Spleen (tissue), 11 donors: ENCODE measurements around the gene ITPR1. TPM values are rescaled to one million over a fixed set of nuclear protein-coding genes. Genes with fewer than 3 reads are reported as not detected.

ENCODE experiments used
- DNase-seq: peaks from one replicate; pipeline ENCODE4 v3.0.0-alpha.2; 2020
- H3K27ac ChIP-seq, 8 donors: fragments of 200-600 bp; sonication (generic) in 7 of 8; 1 replicate in 4 of 8; 2 replicates in 4 of 8; pipeline versions ENCODE4 v1.5.0 to v1.8.0; 2016 to 2021; ENCODE audit warnings: inconsistent platforms in 4 of 8, mild to moderate bottlenecking in 4 of 8, moderate library complexity in 1 of 8
- H3K27me3 ChIP-seq, 7 donors: fragments of 200-600 bp; sonication (generic) in 6 of 7; replicated peaks in 1 of 7; 1 replicate in 4 of 7; 2 replicates in 3 of 7; pipeline versions ENCODE4 v1.5.0 to v1.8.0; 2016 to 2021; ENCODE audit warnings: inconsistent platforms in 3 of 7, mild to moderate bottlenecking in 1 of 7
- H3K36me3 ChIP-seq, 6 donors: fragments of 200-600 bp; sonication (generic) in 5 of 6; 1 replicate in 4 of 6; 2 replicates in 2 of 6; pipeline versions ENCODE4 v1.5.0 to v1.8.0; 2016 to 2021; ENCODE audit warnings: inconsistent platforms in 2 of 6
- H3K4me1 ChIP-seq, 6 donors: fragments of 200-600 bp; sonication (generic) in 5 of 6; 1 replicate in 3 of 6; 2 replicates in 3 of 6; pipeline versions ENCODE4 v1.5.0 to v1.8.0; 2016 to 2021; ENCODE audit warnings: inconsistent platforms in 3 of 6
- H3K4me3 ChIP-seq, 8 donors: fragments of 200-600 bp; sonication (generic) in 7 of 8; 1 replicate in 4 of 8; 2 replicates in 4 of 8; pipeline versions ENCODE4 v1.5.0 to v1.8.0; 2016 to 2021; ENCODE audit warnings: inconsistent platforms in 4 of 8, mild to moderate bottlenecking in 4 of 8, moderate library complexity in 2 of 8
- H3K9me3 ChIP-seq, 8 donors: fragments of 200-600 bp; sonication (generic) in 7 of 8; 1 replicate in 4 of 8; 2 replicates in 4 of 8; pipeline versions ENCODE4 v1.5.0 to v1.8.0; 2016 to 2021; ENCODE audit warnings: inconsistent platforms in 4 of 8
- POLR2A ChIP-seq, 3 donors: fragments of 450-650 bp; IDR thresholded peaks; one replicate each; pipeline ENCODE4 v1.5.1; 2017; ENCODE audit warnings: antibody characterized with exemption in 3 of 3, mild to moderate bottlenecking in 1 of 3
- POLR2AphosphoS5 ChIP-seq, 3 donors: sonication (generic); formaldehyde crosslinking; IDR thresholded peaks; one replicate each; pipeline ENCODE4 v1.5.1; 2017; ENCODE audit warnings: antibody characterized with exemption in 3 of 3
- WGBS, 5 donors: extraction: QIAGEN DNeasy Blood & Tissue Kit in 3 of 5; methylation state at CpG; one replicate each; pipeline versions ENCODE4 v1.1.5 to v1.1.7; 2013 to 2018; 5-methylcytosine and 5-hydroxymethylcytosine counted together
- intact Hi-C: fragments of 100-400 bp; cut with DNase I; formaldehyde crosslinking; loops from one replicate; pipeline ENCODE4 v1.15.0; 2023; ENCODE audit warnings: low total_unique reads
- polyA plus RNA-seq, 3 donors: library from polyadenylated mRNA; stranded (reverse); fragments of 200-250 nt; gene quantifications; one replicate each; pipeline ENCODE4 v1.2.1, GENCODE V29; 2013
- total RNA-seq, 7 donors: library from RNA; depleted of rRNA in 3 of 7; stranded (reverse); fragments of >200 nt in 3 of 7; fragmentation: NEBNext Ultra II Directional in 4 of 7; extraction: Animal tissue kit (Norgen Biotek cat#: 25700) in 4 of 7; gene quantifications; one replicate each; pipeline versions ENCODE4 v1.1.0 to v1.2.1, GENCODE V29; 2016 to 2021
- TF ChIP-seq, protein P1 (sequence below), 11 experiments: fragments of 200-600 bp in 7 of 11; fragments of 450-650 bp in 4 of 11; sonication (generic) in 4 of 11; IDR thresholded peaks in 8 of 11; conservative IDR thresholded peaks in 3 of 11; 1 replicate in 7 of 11; 2 replicates in 4 of 11; pipeline versions ENCODE4 v1.4.0 to v1.8.0; 2016 to 2021; ENCODE audit warnings: antibody characterized with exemption in 11 of 11, inconsistent platforms in 4 of 11, mild to moderate bottlenecking in 1 of 11
- donor health status: healthy with polysubstance abuse.
- donor health status: DM: no; HTN: no; CAD: no; lungs with moderate emphysema.
- donor health status: DM: no; HTN: no; CAD: no.
- donor health status: Bipolar disorder and iron deficiency.
- donor health status: healthy.
- donor health status: DM: no; HTN: no; CAD: no.
- donor health status: DM: yes; HTN: yes; CAD: no.

Gene ITPR1
- total and polyA plus RNA-seq, 10 donors: 17.5 to 194 (median 129) TPM

GRCh38 chr3:4885316-4885715, 392.2 kb downstream of the ITPR1 start:
- DNase-seq: no peak
- TF ChIP-seq, protein P1, sequence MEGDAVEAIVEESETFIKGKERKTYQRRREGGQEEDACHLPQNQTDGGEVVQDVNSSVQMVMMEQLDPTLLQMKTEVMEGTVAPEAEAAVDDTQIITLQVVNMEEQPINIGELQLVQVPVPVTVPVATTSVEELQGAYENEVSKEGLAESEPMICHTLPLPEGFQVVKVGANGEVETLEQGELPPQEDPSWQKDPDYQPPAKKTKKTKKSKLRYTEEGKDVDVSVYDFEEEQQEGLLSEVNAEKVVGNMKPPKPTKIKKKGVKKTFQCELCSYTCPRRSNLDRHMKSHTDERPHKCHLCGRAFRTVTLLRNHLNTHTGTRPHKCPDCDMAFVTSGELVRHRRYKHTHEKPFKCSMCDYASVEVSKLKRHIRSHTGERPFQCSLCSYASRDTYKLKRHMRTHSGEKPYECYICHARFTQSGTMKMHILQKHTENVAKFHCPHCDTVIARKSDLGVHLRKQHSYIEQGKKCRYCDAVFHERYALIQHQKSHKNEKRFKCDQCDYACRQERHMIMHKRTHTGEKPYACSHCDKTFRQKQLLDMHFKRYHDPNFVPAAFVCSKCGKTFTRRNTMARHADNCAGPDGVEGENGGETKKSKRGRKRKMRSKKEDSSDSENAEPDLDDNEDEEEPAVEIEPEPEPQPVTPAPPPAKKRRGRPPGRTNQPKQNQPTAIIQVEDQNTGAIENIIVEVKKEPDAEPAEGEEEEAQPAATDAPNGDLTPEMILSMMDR (IDR thresholded peaks at IDR 0.05 in 8 of 11, conservative IDR thresholded peaks at IDR 0.05 in 3 of 11): no peak
- TF ChIP-seq POLR2AphosphoS5 (IDR thresholded peaks at IDR 0.05): no peak
- no peak for TF ChIP-seq POLR2A (IDR thresholded peaks at IDR 0.05)
- no peak overlapping the region for H3K27ac ChIP-seq
- no peaks in the 10 kb centered on the region for H3K27me3 ChIP-seq
- H3K4me3 ChIP-seq: no peak overlapping the region
- H3K4me1 ChIP-seq: peaks cover 5 to 19% (median 15%) of the 10 kb centered on the region in 6 donors
- WGBS, 5 donors: 89 to 94% (median 93%) methylated on average over 3 of the region's 3 CpGs
- H3K9me3 ChIP-seq: no peaks in the 10 kb centered on the region
- no peaks in the 10 kb centered on the region for H3K36me3 ChIP-seq
- intact Hi-C loops: no loop called here

- no peak for TF ChIP-seq POLR2A (IDR thresholded peaks at IDR 0.05)
- TF ChIP-seq POLR2AphosphoS5 (IDR thresholded peaks at IDR 0.05): no peak
- TF ChIP-seq, protein P1 (IDR thresholded peaks at IDR 0.05 in 8 of 11, conservative IDR thresholded peaks at IDR 0.05 in 3 of 11): no peak
- no peak overlapping the region for H3K4me3 ChIP-seq
- peaks cover 5 to 19% (median 15%) of the 10 kb centered on the region in 6 donors for H3K4me1 ChIP-seq
- no peak for DNase-seq
- intact Hi-C loops: no loop called here
- H3K27me3 ChIP-seq: no peaks in the 10 kb centered on the region
- H3K27ac ChIP-seq: no peak overlapping the region
- WGBS, 5 donors: 95 to 99% (median 96%) methylated on average over 7 of the region's 7 CpGs
- H3K36me3 ChIP-seq: no peaks in the 10 kb centered on the region
- H3K9me3 ChIP-seq: no peaks in the 10 kb centered on the region
Observed at GRCh38 chr3:4886448-4886847, 393.3 kb downstream of the ITPR1 start.

DNA sequence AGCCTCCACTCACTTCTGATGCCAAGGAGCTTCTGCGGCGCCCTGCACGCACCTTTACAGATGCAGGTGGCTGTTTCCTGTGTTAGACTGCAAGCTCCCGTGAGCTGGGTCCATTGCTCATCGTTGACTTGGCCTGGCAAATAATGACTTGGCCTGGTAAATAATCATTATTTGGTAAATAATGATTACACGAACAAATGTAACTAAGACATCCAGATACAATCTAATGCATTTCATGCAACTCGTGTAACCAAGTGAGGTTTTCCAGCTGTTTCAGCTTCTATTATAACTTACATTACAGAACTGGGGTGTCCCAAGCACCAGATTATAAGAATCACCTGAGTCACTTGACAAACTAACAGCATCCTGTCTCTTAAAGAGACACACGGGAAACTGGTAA, 394.0 kb downstream of the ITPR1 start:
- 88 to 96% (median 91%) methylated on average over 8 of the region's 8 CpGs for WGBS, 5 donors
- H3K4me1 ChIP-seq: peaks cover 5 to 19% (median 15%) of the 10 kb centered on the region in 6 donors
- no peaks in the 10 kb centered on the region for H3K9me3 ChIP-seq
- no peak overlapping the region for H3K27ac ChIP-seq
- no peak for DNase-seq
- no peak overlapping the region for H3K4me3 ChIP-seq
- intact Hi-C loops: no loop called here
- no peaks in the 10 kb centered on the region for H3K36me3 ChIP-seq
- no peaks in the 10 kb centered on the region for H3K27me3 ChIP-seq
- TF ChIP-seq POLR2AphosphoS5 (IDR thresholded peaks at IDR 0.05) (no peak), POLR2A (IDR thresholded peaks at IDR 0.05) (no peak)
- TF ChIP-seq, protein P1 (IDR thresholded peaks at IDR 0.05 in 8 of 11, conservative IDR thresholded peaks at IDR 0.05 in 3 of 11): no peak

DNA sequence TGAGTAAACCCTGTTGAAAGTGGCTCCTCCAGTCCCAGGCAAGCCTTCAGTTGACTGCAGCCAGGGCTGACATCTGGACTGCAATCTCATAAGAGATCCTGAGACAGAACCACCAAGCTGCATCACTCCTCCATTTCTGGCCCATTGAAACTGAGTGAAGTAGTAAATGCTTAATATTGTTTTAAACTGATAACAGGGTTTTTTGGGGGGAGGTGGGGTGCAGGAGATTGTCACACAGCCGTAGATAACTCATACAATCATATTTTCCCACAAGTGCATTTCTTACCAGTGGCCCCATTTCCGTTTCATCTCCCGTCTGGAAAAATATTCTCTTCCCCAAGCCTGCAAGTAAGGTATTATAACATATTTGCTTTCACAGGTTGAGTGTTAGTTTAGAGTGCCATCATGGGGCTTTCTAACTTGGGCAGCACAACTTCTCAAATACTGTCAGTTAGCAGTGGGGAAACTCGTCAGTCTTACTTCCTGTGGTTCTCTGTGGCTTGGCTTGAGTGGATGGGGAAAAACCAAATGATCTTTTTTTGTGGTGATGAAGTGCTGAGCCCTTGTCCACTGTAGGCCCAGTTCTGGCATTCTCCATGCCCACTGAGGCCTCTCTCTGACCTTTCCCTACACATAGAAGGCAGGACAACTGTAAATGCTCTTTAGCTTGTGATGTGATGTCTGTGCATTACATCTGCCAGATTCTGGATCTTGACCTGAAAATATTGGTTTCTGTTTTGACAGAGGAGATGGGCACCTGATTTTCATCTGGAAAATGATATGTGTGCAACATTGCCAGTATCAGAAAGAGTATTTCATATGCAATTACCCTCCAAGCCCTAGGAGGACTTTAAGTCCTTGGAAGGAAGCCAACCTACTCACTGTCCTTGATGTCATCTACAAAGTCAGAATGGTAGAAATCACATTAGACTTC, 396.0 kb downstream of the ITPR1 start:
- 22 to 61% (median 37%) methylated on average over 4 of the region's 4 CpGs for WGBS, 5 donors
- DNase-seq: no peak
- no peaks in the 10 kb centered on the region for H3K27me3 ChIP-seq

More for the DNA sequence above, 396.0 kb downstream of the ITPR1 start:
- intact Hi-C loops: no loop called here
- Histone ChIP-seq H3K4me1 (peaks cover 5 to 19% (median 15%) of the 10 kb centered on the region in 6 donors), H3K36me3 (no peaks in the 10 kb centered on the region), H3K4me3 (no peak overlapping the region), H3K9me3 (no peaks in the 10 kb centered on the region), H3K27ac (peak overlapping the region in 5 of 8 donors; percentile 15 to 60 (median 33))
- TF ChIP-seq POLR2AphosphoS5 (IDR thresholded peaks at IDR 0.05): no peak
- TF ChIP-seq POLR2A (IDR thresholded peaks at IDR 0.05): no peak
- TF ChIP-seq, protein P1 (IDR thresholded peaks at IDR 0.05 in 8 of 11, conservative IDR thresholded peaks at IDR 0.05 in 3 of 11): no peak
